ENCODE results near the gene CEP120. TPM values are rescaled to one million over a fixed set of nuclear protein-coding genes. Genes with fewer than 3 reads are reported as not detected.

CEP120 gene
- total RNA-seq, 1 donor from 2014 or later = 42.0 TPM

DNA sequence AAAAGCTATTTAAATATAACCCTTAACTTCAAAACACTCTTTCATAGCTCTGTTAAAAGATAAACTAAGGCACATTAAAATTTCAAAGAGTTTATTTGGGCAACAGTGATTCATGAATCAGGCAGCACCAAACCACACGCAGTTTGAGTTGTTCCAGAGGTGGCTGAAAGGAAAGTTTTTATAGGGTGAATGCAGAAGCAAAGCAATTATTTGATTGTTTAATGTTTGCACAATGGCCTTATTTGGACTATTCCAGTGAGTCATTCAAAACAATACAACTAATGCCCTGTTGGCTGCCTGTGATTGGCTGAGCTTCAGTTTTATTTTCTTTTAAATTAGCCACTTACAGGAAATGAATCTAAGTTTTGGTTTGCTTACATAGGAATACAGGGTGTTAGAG, 125.3 kb downstream of the CEP120 start:
- DNase-seq = no peak

GRCh38 chr5:123297198-123297831, 125.9 kb downstream of the CEP120 start:
- no peak for DNase-seq

Other genes starting within 250 kb of the CEP120 start
- gene CSNK1G3, start 88.8 kb upstream of the CEP120 start, total RNA-seq = 228 TPM

Data from occipital lobe (tissue), 2 donors.